Epidermal melanocyte (primary cell): ENCODE data around the gene PCDH7.

Experiments
- DNase-seq: peaks from one replicate; pipeline ENCODE4 v3.0.0; 2011; ENCODE audit warnings: low spot score; ENCODE audit not compliant: insufficient read length

Gene PCDH7, protein sequence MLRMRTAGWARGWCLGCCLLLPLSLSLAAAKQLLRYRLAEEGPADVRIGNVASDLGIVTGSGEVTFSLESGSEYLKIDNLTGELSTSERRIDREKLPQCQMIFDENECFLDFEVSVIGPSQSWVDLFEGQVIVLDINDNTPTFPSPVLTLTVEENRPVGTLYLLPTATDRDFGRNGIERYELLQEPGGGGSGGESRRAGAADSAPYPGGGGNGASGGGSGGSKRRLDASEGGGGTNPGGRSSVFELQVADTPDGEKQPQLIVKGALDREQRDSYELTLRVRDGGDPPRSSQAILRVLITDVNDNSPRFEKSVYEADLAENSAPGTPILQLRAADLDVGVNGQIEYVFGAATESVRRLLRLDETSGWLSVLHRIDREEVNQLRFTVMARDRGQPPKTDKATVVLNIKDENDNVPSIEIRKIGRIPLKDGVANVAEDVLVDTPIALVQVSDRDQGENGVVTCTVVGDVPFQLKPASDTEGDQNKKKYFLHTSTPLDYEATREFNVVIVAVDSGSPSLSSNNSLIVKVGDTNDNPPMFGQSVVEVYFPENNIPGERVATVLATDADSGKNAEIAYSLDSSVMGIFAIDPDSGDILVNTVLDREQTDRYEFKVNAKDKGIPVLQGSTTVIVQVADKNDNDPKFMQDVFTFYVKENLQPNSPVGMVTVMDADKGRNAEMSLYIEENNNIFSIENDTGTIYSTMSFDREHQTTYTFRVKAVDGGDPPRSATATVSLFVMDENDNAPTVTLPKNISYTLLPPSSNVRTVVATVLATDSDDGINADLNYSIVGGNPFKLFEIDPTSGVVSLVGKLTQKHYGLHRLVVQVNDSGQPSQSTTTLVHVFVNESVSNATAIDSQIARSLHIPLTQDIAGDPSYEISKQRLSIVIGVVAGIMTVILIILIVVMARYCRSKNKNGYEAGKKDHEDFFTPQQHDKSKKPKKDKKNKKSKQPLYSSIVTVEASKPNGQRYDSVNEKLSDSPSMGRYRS (N-terminal part only)

DNA sequence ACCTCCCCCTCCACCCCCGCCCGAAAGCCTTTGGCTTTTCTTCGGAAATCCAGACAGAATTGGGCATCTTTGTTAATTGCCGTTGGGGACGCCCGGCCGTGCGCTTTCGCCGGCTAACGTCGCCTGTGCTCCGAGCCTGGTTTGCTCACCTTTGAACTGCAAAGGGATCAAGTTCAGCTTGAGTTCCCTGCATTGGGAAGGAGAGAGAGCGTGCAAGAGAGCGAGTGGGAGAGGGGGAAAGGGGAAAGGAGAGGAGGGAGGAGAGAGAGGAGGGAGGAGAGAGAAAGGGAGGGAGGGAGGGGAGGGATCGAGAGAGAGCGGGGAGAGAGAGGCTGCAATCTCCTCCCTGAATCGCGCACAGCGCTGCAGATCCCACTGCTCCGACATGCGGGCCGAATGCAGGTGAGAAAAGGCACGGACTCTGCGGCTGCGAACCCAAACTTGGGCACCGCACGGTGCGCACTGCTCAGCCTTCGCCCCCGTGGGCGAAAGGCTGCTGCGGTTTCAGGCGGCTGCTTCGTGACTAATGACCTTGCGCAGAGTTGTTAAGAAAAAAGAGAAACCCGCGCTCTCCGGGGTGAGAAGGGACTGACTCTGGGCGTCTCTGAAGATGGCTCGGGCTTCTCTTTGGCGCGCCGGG, at the start of gene PCDH7:
Gene PCDH7 (plus strand): TSS at position 349 of the 640 bp plus-strand sequence. CDS start 1,054 bp downstream, outside the sequence.
- peak; percentile 57 for DNase-seq

DNA sequence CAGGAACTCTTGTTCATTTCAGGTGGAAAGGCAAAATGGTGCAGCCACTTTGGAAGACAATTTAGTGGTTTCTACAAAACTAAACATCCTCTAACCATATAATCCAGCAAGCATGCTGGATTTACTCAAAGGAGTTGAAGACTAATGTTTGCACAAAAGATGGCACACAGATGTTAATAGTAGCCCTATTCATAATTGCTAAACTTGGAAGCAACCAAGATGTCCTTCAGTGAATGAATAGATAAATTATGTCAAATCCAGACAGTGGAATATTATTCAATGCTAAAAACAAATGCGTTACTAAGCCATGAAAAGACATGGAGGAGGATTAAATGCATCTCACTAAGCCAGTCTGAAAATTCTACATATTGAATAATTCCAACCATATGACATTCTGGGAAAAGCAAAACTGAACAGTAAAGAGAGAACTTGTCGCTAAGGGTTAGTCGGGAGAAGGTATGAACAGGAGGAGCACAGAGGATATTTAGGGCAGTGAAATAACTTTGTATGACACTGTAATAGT, 48.2 kb upstream of the PCDH7 start:
- no peak for DNase-seq

DNA sequence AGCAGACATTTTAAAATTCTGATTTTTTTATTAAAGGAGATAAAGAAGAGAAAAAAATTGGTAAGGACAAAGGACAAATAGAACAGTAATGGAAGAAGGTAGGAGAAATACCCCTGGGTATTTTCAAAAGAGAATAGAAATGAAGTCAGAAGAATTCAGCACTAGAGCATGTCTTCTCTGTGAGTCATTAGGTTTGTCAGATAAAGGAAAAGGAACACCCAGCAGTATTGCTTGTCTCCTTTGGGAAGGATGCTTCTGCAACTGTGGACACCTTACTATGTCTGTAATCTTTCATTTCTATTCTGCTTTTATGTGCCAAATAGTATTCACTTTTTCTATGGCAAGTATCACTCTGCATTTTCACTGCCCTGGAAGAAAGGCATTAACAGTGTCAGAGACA, 24.0 kb upstream of the PCDH7 start:
- no peak for DNase-seq

DNA sequence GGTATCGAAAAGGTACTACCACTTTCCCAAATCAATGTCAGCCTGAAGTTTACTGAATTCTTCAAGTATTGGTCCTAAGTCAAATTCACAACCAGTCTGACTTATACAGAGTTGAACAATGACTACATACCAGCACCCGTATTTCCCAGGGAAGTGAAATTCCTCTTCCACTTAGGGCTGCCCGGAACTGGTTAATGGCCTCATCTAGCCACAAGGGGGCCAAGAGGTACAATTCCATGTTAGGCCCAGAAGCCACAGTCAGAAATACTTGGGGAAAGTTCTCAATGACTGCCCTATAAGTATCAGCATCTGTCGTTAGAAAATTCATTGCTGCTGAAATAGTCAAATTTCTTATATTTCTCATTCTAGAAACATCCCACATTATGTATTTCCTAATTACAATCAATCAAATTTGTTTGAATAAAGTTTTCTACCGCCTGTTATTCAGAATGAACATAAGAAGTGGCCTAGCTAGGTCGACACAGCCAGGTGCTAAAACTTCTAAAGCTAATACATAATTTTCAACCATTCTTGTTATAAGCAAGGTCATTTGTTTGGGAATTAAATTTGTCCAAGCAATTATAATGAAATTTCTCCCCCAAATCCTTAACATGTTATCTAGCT, 5.6 kb upstream of the PCDH7 start:
- DNase-seq = no peak

DNA sequence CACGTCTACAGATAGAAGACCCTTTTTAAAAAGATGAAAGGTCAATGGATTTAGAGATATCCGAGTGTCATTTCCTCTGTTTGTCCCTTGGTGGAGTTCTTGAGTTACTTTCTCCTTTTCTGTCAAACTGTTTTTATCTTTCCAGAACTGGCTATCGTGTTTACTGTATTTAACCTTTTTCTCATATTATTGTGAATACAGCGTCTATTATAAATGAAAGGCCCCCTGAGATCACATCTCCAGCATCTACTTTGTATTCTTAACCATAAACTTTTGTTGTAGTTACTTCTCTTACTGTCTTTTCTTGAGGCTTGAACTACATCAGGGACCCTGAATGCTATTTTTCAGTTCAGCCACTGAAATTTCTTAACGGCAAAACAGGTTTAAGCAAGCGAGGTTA, 4.0 kb upstream of the PCDH7 start:
- no peak for DNase-seq

DNA sequence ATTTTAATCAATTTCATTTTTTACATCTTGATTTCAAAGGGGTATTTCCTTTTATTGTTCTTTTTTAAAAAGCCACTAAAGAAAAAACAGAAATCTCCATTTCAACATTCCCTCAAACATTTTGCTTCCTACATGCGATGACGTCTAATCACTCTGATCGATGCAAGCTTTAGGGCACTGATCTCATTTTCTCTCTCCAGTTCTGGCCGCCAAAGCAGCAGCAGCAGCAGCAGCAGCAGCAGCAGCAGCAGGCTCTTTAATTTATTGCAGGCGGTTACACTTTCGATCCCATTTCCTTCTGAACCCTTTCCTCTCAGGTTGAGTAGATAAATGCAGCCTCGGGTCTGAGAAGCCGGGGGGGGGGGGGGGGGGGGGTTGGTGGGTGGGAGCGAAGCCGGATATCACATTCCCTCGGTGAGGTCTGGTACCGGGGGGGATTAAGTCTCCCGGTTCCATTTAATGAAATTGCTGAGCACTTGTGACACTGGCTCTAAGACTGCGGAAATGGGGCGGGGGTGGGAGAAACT, 3.4 kb upstream of the PCDH7 start:
- DNase-seq = no peak

DNA sequence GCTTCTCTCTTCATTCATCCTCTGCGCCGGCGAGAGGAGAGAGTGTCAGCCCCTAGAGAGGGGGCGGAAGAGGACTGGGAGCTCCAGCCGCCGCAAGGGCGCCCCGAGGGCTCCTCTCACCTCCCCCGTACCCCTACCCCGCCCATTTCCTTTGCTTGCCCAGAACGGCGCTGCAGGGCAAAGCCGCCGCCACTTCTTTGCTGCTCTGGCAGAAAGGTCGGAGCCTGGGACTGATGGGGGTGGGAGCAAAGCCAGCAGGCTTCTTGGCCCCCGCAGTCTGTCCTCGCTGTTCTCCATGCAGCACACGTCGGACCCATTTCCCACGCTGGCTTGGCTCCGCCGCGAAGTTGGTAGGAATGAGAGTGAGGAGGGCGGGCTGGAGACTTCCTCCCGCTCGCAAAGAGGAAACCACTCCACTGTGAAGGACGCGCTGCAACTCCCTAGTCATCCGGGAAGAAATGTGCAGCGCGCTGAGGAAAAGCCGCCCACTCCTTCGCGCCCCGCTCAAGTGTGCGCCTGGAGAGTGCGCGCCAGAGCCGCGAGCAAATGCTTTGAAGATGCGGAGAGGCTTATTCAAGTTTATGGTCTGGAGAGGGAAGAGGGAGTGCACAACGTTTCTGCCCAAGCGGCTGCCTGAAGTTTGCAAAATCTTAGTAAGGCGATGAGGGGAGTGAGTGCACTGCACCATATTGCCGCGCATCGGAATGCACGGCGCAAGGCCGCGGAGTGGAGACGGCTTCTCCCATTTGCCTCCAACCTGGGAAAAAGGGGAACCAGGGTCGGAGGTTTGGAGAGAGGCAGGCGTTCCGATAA, 2.8 kb upstream of the PCDH7 start:
- peak; percentile 48 for DNase-seq

DNA sequence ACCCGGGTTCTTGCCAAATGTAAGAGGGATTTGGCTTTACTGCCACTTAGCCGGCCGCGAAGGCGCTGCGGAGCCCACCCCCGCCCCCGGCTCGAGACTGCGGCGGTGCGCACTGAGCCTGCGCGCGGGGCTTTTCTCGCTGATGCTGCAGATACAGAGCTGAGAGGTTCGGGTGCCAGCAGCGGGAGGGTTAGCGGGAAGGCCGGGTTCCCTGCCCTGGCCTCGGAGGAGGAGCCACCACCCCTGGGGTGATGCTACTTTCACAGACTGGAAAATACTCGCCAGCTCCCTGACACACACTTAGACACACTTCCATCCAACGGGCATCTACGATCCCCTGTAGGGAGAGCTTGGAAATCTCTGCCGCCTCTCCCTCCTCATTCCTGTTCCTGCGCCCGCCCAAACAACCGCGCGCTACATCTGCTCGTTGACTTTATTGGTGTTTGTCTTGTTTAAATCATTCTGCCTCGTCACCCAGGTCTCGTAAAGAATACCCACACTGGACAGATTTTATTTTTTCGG, 2.1 kb upstream of the PCDH7 start:
- DNase-seq = no peak

DNA sequence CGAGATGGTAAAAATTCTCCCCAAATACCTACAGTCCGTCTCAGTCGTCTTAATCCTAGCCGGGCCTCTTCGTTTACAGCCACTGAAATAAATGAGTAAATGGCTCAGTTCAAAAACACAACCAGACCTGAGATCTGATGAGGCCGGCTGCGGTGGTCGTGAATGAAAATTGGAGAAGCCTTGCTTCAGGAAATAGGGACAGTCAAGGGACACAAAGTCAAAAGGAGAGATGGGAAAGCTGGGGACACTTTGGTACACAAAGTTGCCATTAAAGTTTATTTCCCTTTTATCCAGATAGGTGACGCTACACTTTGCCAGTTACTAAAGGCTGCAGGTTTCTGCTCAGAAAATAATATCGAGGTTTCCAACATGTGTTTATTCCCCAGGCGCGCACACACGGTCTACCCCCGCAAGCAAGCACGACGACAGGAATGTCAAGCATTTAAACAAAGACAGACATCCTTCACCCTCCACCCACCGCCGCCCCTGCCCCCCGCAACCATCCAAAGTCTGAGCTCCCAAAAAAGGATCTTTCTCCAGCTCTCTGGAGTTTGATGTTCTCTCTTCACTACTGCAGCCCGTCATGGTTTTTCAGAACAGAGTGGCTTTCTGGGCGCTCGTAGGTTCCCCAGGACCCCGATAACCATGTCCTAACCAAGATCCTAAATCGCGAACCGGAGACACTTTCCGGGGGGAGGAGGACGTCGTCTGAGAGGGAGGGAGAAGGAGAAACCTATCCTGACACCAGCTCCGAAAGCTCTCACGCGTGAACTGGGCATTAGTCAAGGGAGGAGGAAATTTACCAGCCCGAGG, 1.3 kb upstream of the PCDH7 start:
- DNase-seq = no peak

DNA sequence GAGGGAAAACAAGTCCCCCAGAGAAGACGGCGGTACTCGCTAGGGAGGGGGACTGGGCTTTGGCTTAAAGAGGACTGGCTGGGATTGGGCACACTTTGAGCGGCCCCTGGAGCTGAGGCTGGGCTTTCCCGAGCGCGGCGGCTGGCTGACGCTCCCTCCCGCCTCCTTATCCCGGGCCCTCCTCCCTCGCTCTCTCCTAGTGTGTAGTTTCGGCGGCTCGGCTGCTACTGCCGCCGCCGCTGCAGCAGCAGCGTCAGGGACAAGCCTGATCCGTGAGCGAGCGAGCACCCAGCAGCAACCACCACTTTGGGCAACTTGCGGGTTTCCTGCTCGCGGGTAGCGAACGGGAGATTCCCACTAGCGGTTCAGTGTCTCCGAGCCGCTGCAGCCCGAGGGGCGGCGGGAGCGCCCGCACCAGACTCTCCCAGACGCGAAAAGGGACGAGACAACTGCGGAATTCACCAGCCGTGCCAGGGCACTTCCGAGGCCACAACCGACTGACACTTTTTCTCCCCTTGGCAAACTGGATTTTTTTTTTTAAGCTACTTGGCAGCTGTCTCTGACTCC, 632 bp upstream of the PCDH7 start:
- no peak for DNase-seq

DNA sequence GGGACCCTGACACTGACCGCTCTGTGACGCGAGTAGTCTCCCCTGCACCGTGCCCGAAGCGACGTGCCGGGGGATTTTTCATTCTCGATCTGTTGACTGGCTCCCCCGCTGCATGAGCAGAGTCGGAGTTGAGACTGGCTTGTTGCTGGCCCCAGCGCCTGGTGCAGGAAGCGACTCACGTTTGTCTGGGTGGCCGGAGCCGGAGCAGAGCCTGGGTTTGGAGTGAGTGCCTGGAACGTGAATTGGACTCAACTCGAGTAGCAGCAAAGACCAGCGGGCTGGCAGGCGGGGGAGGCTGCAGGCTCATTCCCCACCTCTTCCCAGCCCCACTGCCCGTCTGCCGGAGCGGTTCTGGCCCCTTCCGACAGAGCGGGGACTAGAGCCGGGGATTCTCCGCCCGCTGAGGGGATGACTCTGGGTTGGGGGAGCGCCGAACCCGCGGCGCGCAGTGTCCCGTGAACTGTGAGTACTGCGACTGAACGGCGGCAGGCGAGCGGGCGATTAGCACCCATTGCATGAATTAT, 554 bp downstream of the PCDH7 start:
- no peak for DNase-seq

DNA sequence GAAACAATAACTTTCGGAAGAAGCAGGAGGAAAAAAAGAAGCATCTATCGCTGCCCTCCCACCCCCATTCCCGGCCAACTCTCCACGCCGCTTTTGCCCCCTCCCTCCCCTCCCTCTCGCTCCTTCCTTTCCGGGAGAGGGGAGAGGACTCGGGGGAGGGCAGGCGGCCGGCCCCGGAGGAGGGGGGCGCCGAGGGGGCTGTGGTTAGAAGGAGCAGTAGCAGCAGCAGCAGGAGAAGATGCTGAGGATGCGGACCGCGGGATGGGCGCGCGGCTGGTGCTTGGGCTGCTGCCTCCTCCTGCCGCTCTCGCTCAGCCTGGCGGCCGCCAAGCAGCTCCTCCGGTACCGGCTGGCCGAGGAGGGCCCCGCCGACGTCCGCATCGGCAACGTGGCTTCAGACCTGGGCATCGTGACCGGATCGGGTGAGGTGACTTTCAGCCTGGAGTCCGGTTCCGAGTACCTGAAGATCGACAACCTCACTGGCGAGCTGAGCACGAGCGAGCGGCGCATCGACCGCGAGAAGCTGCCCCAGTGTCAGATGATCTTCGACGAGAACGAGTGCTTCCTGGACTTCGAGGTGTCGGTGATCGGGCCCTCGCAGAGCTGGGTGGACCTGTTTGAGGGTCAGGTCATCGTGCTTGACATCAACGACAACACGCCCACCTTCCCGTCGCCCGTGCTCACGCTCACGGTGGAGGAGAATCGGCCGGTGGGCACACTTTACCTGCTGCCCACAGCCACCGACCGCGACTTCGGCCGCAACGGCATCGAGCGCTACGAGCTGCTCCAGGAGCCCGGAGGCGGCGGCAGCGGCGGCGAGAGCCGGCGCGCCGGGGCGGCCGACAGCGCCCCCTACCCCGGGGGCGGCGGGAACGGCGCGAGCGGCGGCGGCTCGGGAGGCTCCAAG, 1.3 kb downstream of the PCDH7 start:
- DNase-seq = no peak

DNA sequence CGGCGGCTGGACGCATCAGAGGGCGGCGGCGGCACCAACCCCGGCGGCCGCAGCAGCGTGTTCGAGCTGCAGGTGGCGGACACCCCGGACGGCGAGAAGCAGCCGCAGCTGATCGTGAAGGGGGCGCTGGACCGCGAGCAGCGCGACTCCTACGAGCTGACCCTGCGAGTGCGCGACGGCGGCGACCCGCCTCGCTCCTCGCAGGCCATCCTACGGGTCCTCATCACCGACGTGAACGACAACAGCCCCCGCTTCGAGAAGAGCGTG, 1.9 kb downstream of the PCDH7 start:
- no peak for DNase-seq

DNA sequence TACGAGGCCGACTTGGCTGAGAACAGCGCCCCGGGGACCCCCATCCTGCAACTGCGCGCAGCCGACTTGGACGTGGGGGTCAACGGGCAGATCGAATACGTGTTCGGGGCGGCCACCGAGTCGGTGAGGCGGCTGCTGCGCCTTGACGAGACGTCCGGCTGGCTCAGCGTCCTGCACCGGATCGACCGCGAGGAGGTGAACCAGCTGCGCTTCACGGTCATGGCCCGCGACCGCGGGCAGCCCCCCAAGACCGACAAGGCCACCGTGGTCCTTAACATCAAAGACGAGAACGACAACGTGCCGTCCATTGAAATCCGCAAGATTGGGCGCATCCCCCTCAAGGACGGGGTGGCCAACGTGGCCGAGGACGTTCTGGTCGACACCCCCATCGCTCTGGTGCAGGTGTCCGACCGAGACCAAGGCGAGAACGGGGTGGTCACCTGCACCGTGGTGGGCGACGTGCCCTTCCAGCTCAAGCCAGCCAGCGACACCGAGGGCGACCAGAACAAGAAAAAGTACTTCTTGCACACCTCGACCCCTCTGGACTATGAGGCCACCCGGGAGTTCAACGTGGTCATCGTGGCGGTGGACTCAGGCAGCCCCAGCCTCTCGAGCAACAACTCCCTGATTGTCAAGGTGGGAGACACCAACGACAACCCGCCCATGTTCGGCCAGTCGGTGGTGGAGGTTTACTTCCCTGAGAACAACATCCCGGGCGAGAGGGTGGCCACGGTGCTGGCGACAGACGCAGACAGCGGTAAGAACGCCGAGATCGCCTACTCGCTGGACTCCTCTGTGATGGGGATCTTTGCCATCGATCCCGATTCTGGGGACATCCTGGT, 2.4 kb downstream of the PCDH7 start:
- no peak for DNase-seq

DNA sequence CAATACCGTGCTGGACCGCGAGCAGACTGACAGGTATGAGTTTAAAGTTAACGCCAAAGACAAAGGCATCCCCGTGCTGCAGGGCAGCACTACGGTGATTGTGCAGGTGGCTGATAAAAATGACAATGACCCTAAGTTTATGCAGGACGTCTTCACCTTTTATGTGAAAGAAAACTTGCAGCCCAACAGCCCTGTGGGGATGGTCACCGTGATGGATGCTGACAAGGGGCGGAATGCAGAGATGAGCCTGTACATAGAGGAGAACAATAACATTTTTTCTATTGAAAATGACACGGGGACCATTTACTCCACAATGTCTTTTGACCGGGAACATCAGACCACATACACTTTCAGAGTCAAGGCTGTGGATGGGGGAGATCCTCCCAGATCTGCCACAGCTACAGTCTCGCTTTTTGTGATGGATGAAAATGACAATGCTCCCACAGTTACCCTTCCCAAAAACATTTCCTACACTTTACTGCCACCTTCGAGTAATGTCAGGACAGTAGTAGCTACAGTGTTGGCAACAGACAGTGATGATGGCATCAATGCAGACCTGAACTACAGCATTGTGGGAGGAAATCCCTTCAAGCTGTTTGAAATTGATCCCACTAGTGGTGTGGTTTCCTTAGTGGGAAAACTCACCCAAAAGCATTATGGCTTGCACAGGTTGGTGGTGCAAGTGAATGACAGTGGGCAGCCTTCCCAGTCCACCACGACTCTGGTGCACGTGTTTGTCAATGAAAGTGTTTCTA, 3.2 kb downstream of the PCDH7 start:
- no peak for DNase-seq

DNA sequence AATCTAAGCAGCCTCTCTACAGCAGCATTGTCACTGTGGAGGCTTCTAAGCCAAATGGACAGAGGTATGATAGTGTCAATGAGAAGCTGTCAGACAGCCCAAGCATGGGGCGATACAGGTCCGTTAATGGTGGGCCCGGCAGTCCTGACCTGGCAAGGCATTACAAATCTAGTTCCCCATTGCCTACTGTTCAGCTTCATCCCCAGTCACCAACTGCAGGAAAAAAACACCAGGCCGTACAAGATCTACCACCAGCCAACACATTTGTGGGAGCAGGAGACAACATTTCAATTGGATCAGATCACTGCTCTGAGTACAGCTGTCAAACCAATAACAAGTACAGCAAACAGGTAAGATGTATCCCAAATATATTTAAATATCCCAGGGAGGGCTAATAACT, 4.1 kb downstream of the PCDH7 start:
- DNase-seq = no peak
